Liver (tissue), 9 donors: ENCODE results near the gene LRRC15. TPM values are rescaled to one million over a fixed set of nuclear protein-coding genes. Genes with fewer than 3 reads are reported as not detected.

ENCODE experiments used
- DNase-seq: peaks from one replicate; pipeline ENCODE4 v3.0.0-alpha.2; 2017; ENCODE audit warnings: low spot score
- H3K27ac ChIP-seq, 2 donors: one replicate each; pipeline ENCODE4 v1.7.0; 2013; ENCODE audit warnings: inconsistent platforms in 2 of 2, low read length in 2 of 2, control low read depth in 1 of 2, low read depth in 1 of 2, mild to moderate bottlenecking in 1 of 2
- H3K27me3 ChIP-seq, 4 donors: one replicate each; pipeline versions ENCODE4 v1.6.1 to v1.7.0; 2013; ENCODE audit warnings: low read length in 3 of 4, inconsistent platforms in 1 of 4, mild to moderate bottlenecking in 1 of 4, moderate library complexity in 1 of 4; ENCODE audit not compliant: control insufficient read depth in 4 of 4, insufficient read depth in 4 of 4
- H3K36me3 ChIP-seq, 4 donors: one replicate each; pipeline versions ENCODE4 v1.6.1 to v1.7.0; 2013; ENCODE audit warnings: low read length in 3 of 4, mild to moderate bottlenecking in 3 of 4, low read depth in 1 of 4, moderate library complexity in 1 of 4; ENCODE audit not compliant: control insufficient read depth in 4 of 4, insufficient read depth in 3 of 4
- H3K4me1 ChIP-seq, 4 donors: one replicate each; pipeline versions ENCODE4 v1.6.1 to v1.7.0; 2013; ENCODE audit warnings: low read length in 3 of 4, mild to moderate bottlenecking in 3 of 4, moderate library complexity in 1 of 4; ENCODE audit not compliant: control insufficient read depth in 4 of 4, insufficient read depth in 4 of 4
- H3K4me3 ChIP-seq, 3 donors: one replicate each; pipeline versions ENCODE4 v1.6.1 to v1.7.0; 2013; ENCODE audit warnings: low read length in 3 of 3, control low read depth in 1 of 3, low read depth in 1 of 3, mild to moderate bottlenecking in 1 of 3
- H3K9ac ChIP-seq, 2 donors: one replicate each; pipeline ENCODE4 v1.7.0; 2013; ENCODE audit warnings: low read length in 2 of 2, mild to moderate bottlenecking in 2 of 2, moderate library complexity in 2 of 2, control low read depth in 1 of 2, low read depth in 1 of 2
- H3K9me3 ChIP-seq, 4 donors: one replicate each; pipeline versions ENCODE4 v1.6.1 to v1.7.0; 2013; ENCODE audit warnings: low read length in 3 of 4; ENCODE audit not compliant: control insufficient read depth in 4 of 4
- EGR1 ChIP-seq, 2 donors: IDR thresholded peaks; 2 replicates each; pipeline ENCODE4 v1.6.1; 2016 to 2018; ENCODE audit warnings: antibody characterized with exemption in 2 of 2, low read depth in 2 of 2
- FOXA1 ChIP-seq: IDR thresholded peaks from 2 replicates; pipeline ENCODE4 v1.6.1; 2016; ENCODE audit warnings: antibody characterized with exemption
- FOXA2 ChIP-seq: IDR thresholded peaks from 2 replicates; pipeline ENCODE4 v1.6.1; 2016; ENCODE audit warnings: antibody characterized with exemption
- HNF4A ChIP-seq, 2 donors: conservative IDR thresholded peaks; 2 replicates each; pipeline ENCODE4 v1.6.1; 2016; ENCODE audit warnings: antibody characterized with exemption in 2 of 2, mild to moderate bottlenecking in 2 of 2
- HNF4G ChIP-seq: IDR thresholded peaks from 2 replicates; pipeline ENCODE4 v1.6.1; 2016; ENCODE audit warnings: antibody characterized with exemption
- JUND ChIP-seq, 2 donors: IDR thresholded peaks; 2 replicates each; pipeline ENCODE4 v1.6.1; 2016; ENCODE audit warnings: antibody characterized with exemption in 2 of 2
- RAD21 ChIP-seq, 2 donors: IDR thresholded peaks; 2 replicates each; pipeline ENCODE4 v1.6.1; 2016; ENCODE audit warnings: antibody characterized with exemption in 2 of 2, mild to moderate bottlenecking in 2 of 2
- RXRA ChIP-seq, 2 donors: IDR thresholded peaks; 2 replicates each; pipeline ENCODE4 v1.6.1; 2017 to 2018; ENCODE audit warnings: antibody characterized with exemption in 2 of 2, mild to moderate bottlenecking in 1 of 2
- TAF1 ChIP-seq: conservative IDR thresholded peaks from 2 replicates; pipeline ENCODE4 v1.6.1; 2016; ENCODE audit warnings: antibody characterized with exemption, mild to moderate bottlenecking
- WGBS: extraction: QIAGEN DNeasy Blood & Tissue Kit; methylation state at CpG from one replicate; pipeline ENCODE4 v1.1.7; 2013; 5-methylcytosine and 5-hydroxymethylcytosine counted together
- polyA plus RNA-seq, 2 donors: library from polyadenylated mRNA; stranded (reverse) in 1 of 2; unstranded in 1 of 2; fragments of 200-250 nt in 1 of 2; fragments of >200 nt in 1 of 2; fragmentation: Nextera tagmentation in 1 of 2; extraction: Ambion mirVana in 1 of 2; gene quantifications; one replicate each; pipeline versions ENCODE4 v1.2.1 to v1.2.3, GENCODE V29; 2013 to 2015
- total RNA-seq, 2 donors: library from RNA; depleted of rRNA; stranded (reverse); fragments of >200 nt; gene quantifications; one replicate each; pipeline ENCODE4 v1.2.3, GENCODE V29; 2014
- TF ChIP-seq, protein P1 (sequence below): IDR thresholded peaks from 2 replicates; pipeline ENCODE4 v1.6.1; 2016; ENCODE audit warnings: antibody characterized with exemption, mild to moderate bottlenecking
- TF ChIP-seq, protein P2 (sequence below): IDR thresholded peaks from 2 replicates; pipeline ENCODE4 v1.6.1; 2016; ENCODE audit warnings: antibody characterized with exemption
- TF ChIP-seq, protein P3 (sequence below): IDR thresholded peaks from 2 replicates; pipeline ENCODE4 v1.6.1; 2016; ENCODE audit warnings: antibody characterized with exemption
- TF ChIP-seq, protein P4 (sequence below): IDR thresholded peaks from 2 replicates; pipeline ENCODE4 v1.6.1; 2016; ENCODE audit warnings: antibody characterized with exemption
- donor health status: healthy.
- donor health status: healthy.
- donor health status: healthy.
- donor health status: healthy.
- donor health status: healthy.

The LRRC15 gene
- total and polyA plus RNA-seq, 4 donors, result 0.03 to 0.08 (median 0.05) TPM; not detected in 1

DNA sequence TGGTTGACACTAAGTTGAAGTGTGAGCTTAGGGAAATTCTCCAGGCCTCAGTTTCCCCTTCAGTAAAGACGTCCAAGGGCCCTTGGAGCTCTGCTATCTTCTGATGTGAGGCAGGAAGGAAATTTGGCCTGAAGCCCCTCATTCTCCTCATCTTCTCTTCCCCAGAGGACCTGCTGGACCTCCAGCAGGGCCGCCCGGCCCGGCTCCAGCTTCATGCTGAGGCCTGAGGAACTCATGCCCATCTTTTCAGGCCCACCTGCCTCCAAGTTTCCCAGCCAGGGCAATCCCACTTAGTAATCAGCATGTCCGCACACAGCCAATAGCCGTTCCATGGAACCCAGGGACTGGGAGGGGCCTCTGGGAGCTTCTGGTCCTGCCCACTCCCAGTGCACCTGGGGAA is 4.0 kb downstream of the LRRC15 start:
- Histone ChIP-seq H3K9ac (no peak overlapping the region), H3K4me1 (peaks cover 0 to 9% (median 3%) of the 10 kb centered on the region in 4 donors), H3K27me3 (peaks cover 0 to 4% (median under 1%) of the 10 kb centered on the region in 4 donors), H3K4me3 (no peak overlapping the region), H3K36me3 (no peaks in the 10 kb centered on the region), H3K9me3 (no peaks in the 10 kb centered on the region), H3K27ac (no peak overlapping the region)
- DNase-seq, result no peak
- TF ChIP-seq RAD21 (IDR thresholded peaks at IDR 0.05), result no peak
- TF ChIP-seq, protein P1, sequence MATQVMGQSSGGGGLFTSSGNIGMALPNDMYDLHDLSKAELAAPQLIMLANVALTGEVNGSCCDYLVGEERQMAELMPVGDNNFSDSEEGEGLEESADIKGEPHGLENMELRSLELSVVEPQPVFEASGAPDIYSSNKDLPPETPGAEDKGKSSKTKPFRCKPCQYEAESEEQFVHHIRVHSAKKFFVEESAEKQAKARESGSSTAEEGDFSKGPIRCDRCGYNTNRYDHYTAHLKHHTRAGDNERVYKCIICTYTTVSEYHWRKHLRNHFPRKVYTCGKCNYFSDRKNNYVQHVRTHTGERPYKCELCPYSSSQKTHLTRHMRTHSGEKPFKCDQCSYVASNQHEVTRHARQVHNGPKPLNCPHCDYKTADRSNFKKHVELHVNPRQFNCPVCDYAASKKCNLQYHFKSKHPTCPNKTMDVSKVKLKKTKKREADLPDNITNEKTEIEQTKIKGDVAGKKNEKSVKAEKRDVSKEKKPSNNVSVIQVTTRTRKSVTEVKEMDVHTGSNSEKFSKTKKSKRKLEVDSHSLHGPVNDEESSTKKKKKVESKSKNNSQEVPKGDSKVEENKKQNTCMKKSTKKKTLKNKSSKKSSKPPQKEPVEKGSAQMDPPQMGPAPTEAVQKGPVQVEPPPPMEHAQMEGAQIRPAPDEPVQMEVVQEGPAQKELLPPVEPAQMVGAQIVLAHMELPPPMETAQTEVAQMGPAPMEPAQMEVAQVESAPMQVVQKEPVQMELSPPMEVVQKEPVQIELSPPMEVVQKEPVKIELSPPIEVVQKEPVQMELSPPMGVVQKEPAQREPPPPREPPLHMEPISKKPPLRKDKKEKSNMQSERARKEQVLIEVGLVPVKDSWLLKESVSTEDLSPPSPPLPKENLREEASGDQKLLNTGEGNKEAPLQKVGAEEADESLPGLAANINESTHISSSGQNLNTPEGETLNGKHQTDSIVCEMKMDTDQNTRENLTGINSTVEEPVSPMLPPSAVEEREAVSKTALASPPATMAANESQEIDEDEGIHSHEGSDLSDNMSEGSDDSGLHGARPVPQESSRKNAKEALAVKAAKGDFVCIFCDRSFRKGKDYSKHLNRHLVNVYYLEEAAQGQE, result no peak
- TF ChIP-seq FOXA2, result no peak
- no peak for TF ChIP-seq RXRA (IDR thresholded peaks at IDR 0.05)
- no peak for TF ChIP-seq EGR1 (IDR thresholded peaks at IDR 0.05; ENCODE audit: low read depth in 2 of 2)
- WGBS, result 96% methylated on average over 6 of the region's 6 CpGs

DNA sequence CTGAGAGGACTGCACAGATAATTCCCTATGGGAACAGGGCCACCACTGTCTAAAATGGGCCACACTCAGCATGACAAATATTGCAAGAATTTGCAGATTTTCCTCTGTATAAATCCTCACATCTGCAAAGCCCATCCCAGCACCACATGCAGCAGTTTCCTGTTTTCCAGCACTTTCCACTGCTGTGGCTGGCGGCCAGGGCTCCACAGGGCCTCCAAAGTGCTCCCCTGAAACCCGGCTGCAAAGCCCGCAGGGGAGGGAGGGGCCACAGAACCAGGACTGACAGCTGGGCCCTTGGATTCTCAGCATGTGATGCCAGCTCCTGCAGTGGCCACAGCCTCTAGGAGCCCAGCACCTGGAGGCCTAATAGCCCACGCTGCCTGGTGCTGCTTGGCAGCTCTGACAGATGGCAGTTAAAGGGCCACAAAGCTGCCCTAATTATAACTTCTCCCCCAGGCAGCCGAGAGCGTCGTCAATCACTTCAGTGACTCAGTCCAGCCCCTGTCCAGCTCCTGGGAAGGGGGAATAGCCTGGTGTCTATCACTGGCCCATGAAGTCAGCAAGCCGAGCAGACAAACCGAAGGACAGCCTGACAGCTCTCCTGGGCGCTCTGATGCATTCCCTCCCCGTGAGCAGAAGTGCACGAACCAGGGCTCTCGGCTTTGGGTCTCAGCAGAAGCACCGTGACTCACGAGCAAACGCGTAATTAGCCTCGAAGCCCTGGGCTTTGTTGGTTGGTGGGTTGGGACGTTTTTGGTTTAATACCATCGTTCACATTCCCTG is 4.7 kb downstream of the LRRC15 start:
- H3K27me3 ChIP-seq, result peaks cover 0 to 4% (median under 1%) of the 10 kb centered on the region in 4 donors
- no peak for DNase-seq
- 81% methylated on average over 20 of the region's 20 CpGs for WGBS

More for the DNA sequence above, 4.7 kb downstream of the LRRC15 start:
- Histone ChIP-seq H3K4me3 (no peak overlapping the region), H3K36me3 (no peaks in the 10 kb centered on the region), H3K9ac (no peak overlapping the region), H3K4me1 (peaks cover 0 to 9% (median 3%) of the 10 kb centered on the region in 4 donors), H3K27ac (peak overlapping the region in 1 of 2 donors; percentile 1), H3K9me3 (no peaks in the 10 kb centered on the region)
- TF ChIP-seq EGR1 (IDR thresholded peaks at IDR 0.05; ENCODE audit: low read depth in 2 of 2), result no peak
- TF ChIP-seq FOXA2, result no peak
- no peak for TF ChIP-seq TAF1
- TF ChIP-seq, protein P2, sequence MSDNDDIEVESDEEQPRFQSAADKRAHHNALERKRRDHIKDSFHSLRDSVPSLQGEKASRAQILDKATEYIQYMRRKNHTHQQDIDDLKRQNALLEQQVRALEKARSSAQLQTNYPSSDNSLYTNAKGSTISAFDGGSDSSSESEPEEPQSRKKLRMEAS, result no peak
- TF ChIP-seq FOXA1, result no peak
- TF ChIP-seq, protein P3, sequence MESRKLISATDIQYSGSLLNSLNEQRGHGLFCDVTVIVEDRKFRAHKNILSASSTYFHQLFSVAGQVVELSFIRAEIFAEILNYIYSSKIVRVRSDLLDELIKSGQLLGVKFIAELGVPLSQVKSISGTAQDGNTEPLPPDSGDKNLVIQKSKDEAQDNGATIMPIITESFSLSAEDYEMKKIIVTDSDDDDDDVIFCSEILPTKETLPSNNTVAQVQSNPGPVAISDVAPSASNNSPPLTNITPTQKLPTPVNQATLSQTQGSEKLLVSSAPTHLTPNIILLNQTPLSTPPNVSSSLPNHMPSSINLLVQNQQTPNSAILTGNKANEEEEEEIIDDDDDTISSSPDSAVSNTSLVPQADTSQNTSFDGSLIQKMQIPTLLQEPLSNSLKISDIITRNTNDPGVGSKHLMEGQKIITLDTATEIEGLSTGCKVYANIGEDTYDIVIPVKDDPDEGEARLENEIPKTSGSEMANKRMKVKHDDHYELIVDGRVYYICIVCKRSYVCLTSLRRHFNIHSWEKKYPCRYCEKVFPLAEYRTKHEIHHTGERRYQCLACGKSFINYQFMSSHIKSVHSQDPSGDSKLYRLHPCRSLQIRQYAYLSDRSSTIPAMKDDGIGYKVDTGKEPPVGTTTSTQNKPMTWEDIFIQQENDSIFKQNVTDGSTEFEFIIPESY, result no peak
- no peak for TF ChIP-seq JUND (IDR thresholded peaks at IDR 0.05)
- no peak for TF ChIP-seq HNF4A (conservative IDR thresholded peaks at IDR 0.05)
- TF ChIP-seq, protein P4, sequence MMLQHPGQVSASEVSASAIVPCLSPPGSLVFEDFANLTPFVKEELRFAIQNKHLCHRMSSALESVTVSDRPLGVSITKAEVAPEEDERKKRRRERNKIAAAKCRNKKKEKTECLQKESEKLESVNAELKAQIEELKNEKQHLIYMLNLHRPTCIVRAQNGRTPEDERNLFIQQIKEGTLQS, result no peak
- TF ChIP-seq HNF4G, result no peak
